ENCODE data around the gene COL4A1.

Gene COL4A1

DNA sequence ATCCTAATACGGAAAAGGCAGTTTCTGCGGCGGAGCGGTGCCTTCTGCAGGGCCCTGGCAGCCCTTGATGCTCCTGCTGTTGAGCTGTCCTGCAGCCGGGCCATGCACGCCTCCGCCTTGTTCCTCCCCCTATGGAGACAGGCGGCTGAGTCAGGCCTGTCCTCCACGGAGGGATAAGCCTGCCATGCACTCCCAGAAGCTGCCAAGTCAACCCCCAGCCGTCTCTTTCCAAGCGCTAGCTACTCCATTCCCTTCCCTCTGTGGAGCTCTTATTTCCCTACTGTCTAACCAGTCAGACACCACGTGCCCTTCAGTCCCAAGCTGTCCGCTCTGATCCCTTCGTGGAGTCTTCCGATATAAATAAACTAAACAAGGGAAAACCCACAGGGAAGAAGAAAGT, 197.0 kb downstream of the COL4A1 start:
- no peak for DNase-seq (ENCODE audit: extremely low spot score, insufficient read length, low read depth)
- FAIRE-seq = no peak

DNA sequence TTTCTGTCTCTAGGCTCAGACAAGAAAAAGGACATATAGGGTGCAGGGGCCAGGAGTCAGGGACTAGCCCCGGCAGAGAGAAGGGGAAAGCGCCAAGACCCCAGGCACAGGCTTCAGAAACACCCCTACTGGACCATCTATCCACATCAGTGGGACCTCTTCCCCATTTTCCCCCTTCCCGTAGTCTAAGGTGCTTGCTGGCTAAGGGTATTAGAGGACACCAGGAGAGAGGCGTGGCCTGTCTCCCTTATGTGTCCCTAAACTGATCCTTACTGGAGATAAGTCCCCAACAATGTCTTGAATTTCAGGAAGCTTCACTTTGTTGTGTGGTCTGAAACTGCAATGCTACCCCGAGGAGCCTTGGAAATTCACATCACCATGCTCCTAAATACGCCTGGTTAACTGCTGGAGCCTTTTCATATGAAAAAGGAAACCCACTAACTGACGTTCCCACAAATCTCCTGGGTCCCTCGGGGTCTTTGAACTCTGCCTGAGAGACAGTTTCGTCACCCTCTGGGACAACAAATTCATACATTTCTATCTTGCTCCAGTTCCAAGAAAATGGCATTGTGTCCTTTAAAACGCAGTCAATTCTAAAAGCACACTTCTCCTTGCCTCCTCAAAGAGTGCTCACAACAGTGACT, 197.7 kb downstream of the COL4A1 start:
- FAIRE-seq = no peak
- no peak for DNase-seq (ENCODE audit: extremely low spot score, insufficient read length, low read depth)

DNA sequence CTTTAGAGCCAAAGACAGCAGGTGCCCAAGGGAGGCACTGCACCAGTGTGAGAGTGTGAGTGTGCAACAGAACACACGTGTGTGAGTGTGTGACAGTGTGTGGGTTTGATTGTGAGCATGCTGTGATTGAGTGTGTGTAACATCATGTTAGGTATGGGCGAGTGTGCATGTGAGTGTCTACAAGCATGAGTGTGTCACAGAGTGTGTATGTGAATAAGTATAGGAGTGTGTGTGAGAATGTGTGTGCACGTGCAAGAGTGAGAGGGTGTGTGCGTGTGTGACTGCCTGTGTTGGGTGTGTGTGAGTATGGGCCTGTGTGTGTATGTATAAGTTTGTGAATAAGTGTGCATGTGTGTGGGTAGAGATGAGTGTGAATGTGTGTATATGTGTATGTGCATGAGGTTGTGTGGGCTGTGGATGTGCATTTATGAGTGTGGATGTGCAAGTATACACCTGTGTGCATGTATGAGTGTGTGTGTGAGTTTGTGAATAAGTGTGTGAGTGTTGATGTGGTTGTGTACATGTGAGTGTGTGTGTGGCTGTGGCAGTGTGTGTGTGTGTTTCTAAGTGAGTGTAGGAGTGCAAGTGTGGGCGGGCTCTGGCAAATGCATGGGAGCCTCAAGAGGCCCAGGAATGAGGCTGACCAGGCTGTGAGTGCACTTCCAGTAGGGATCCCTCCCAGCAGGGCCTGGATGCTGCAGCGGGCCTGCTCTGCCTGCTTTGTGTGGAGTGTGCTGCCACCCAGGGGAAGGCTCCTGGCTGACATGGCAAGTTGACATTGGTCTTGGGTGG, 198.4 kb downstream of the COL4A1 start:
- FAIRE-seq (no peak), DNase-seq (ENCODE audit: extremely low spot score, insufficient read length, low read depth) (no peak)

DNA sequence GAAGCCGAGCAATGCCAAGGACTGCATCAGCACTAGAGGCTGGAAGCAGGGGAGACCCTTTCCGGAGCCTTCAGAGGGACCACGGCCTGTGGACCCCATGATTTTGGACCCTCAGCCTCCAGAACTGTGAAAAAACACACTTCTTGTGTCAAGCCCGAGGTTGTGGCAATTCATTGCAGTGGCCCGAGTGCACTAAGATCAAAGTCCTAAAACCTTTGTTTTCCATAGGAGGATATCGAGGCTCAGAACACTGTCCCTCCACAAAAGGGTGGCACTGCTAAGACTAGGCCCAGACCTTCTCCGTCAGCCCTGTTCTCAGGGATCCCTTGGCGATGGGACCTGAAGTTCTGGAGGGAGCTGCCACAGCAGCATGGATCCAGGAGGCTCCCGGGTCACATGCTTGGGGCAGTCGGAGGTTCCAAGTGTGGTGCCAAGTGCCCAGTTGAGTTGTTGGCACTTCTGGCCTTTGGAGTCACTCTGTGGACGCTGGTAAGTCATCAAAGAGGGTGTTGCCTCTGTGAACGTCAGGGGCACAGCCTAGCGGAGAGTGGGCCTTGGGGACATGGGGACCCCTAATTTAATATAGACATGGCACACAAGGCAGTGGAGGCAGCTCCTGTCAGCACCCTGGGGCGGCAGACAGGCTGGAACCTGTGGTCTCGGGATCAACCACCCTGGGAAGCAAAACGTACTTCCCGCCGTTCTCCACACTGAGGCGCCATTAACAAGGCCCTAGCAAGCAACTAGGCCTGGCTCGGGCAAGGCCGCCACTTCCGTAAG, 199.2 kb downstream of the COL4A1 start:
- DNase-seq (ENCODE audit: extremely low spot score, insufficient read length, low read depth) = no peak
- no peak for FAIRE-seq

DNA sequence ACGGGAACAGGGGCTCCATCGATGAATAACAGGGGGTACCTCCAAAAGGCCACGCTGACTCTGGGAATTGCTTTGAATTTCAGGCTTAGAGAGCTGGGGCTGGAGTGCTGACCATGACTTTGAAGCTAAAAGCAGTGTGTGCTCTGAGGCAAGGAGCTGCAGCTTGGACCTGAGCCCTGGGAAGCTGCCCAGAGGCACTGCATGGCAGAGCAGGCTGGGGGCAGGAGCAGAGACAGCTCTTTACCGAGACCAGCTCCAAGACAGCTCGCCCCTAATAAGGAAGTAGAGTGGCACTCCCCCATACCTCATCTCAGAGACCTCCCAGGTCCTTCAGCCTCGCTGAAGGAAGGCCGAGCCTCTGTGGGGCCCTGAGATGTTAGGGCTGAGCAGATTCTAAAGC, 200.2 kb downstream of the COL4A1 start:
- DNase-seq (ENCODE audit: extremely low spot score, insufficient read length, low read depth) (no peak), FAIRE-seq (no peak)

DNA sequence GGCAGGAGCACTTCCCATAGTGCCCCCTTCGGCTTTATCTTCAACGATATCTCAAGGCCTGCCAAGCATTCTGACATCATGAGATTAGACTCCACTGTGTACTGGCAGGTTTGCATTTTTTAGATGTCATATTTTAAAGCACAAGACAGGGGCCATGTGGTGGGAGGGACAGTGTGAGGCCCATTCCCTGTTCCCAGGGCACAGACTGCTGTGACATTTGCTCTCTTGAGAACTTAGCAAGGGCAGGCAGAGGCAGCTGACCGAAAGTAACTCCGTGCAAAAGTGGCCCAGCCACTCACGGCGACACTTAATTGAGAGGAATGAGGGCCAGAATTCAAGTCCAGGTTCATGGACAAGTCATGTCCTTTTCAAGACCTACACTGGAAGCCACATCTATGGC, 201.8 kb downstream of the COL4A1 start:
- DNase-seq (ENCODE audit: extremely low spot score, insufficient read length, low read depth) (no peak), FAIRE-seq (no peak)

DNA sequence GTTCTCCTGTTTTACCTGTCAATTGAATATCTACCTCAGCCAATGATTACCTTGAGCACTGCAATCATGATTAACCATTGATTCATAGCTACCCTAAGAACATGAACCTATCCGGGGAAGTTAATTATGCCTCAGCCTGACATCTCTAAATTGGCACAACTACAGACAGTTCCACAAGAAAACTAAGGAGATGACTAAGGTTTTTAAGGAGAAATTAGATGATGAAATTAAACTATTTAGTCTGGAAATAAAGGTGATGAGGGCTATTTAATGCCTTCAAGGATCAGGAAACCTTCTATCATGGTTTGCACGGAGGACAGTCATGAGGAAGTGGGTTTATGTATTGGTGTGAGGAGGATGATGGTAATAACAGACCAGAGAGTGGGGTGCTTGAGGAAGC, 203.4 kb downstream of the COL4A1 start:
- FAIRE-seq (no peak), DNase-seq (ENCODE audit: extremely low spot score, insufficient read length, low read depth) (no peak)

DNA sequence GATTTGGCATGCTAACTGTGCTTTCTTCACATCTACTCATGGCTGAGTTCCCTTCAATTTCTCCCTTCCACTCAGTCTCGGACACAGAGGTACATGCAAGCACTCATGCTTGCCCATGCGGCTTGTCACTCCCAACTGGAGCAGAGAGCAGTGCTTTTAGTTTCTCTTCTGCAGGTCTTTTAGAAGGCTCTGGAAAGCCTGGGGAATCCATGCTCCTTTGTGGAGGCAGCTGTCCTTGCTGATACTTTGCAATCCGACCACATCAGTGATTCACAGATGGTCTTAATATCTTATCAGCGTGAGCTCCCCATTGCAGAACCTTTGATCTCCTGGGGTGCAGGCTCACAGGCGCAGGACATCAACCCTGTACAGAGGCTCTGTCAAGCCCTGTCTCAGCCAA, 203.9 kb downstream of the COL4A1 start:
- DNase-seq (ENCODE audit: extremely low spot score, insufficient read length, low read depth) (no peak), FAIRE-seq (no peak)

DNA sequence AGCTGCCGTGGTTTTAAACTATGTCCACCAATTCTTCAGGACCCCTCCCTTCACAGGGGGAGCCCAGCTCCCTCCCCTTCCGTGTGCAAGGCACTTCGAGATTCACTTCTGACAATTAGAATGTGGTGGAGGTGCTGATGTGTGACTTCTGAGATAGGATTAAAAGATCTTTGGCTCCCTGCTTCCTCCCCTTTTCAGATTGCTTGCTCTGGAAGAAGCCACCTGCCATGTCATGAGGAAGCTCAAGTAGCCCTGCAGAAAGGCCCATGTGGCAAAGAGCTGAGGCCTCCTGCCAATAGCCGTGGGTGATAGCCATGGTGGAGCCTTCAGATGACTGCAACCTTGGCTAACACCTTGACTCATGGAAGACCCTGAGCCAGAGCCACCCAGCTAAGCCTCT, 204.9 kb downstream of the COL4A1 start:
- DNase-seq (ENCODE audit: extremely low spot score, insufficient read length, low read depth) = no peak
- FAIRE-seq = no peak

DNA sequence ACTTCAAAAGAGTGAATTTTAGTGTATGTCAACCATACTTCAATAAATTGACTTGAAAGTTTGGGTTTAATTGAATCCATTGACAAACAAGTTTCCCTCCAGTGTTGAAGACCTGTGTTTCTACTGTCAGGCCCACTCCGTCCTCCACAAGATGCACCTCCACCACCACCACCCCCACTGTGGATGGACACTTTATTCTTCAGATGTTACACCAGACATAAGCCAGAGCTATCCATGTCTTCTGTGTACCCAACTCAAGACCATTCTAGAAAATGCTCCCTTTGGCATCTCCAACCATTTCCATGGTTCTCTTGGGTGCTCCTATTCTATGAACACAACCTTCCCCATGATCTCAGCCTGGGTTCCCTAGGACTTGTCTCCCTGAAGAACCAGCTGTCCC, 207.0 kb downstream of the COL4A1 start:
- FAIRE-seq = no peak
- no peak for DNase-seq (ENCODE audit: extremely low spot score, insufficient read length, low read depth)
